Measurements from ENCODE around the gene NUSAP1. TPM values are rescaled to one million over a fixed set of nuclear protein-coding genes. Genes with fewer than 3 reads are reported as not detected.

The NUSAP1 gene
- polyA plus RNA-seq (2011; rRNA removed) = 79.7 and 103 TPM in 2 replicates
- 75.1 and 84.3 TPM in 2 replicates for polyA plus RNA-seq (2012; cell fraction: cytosol; rRNA removed)
- polyA plus RNA-seq (2012; cell fraction: nucleus; rRNA removed) = 99.1 and 116 TPM in 2 replicates
- 105 to 118 TPM (median 110 TPM) in 3 replicates for polyA plus RNA-seq (2017; fragmentation: RNase III; extraction: RNeasy Plus Mini Kit Qiagen cat#74134 plus additional on column Dnase treatment)
- 83.5 and 103 TPM in 2 replicates for polyA minus RNA-seq (2011; rRNA and poly(A)+ RNA removed)

GRCh38 chr15:41332194-41333025 is at the start of gene NUSAP1, which contains the start of gene OIP5:
NUSAP1 (plus strand) TSS chr15:41332881; CDS start chr15:41332958, 77 bp downstream.
OIP5 (minus strand) TSS chr15:41332591; CDS start chr15:41332561, 30 bp downstream.
- Histone ChIP-seq H3K9me3 (no peaks in the 10 kb centered on the region), H3K4me1 (peaks cover 14% of the 10 kb centered on the region), H3K27ac (peak within 1 kb of the TSS; percentile 88 to 93), H3K4me3 (peak within 1 kb of the TSS; percentile 90), H3K4me2 (peak within 1 kb of the TSS; percentile 89)
- POLR2A ChIA-PET = interaction anchor here (0.6 to 1.4 kb wide), 7 partner anchors 9 to 101 kb away, joined by 3 to 4 read pairs (median 3); no protein-coding TSS in a partner anchor
- ATAC-seq (peak; percentile 96 to 97), FAIRE-seq (no peak), DNase-seq (ENCODE audit: low read depth in 1 of 2, low spot score in 1 of 2) (peak; percentile 96 to 99)
- CTCF ChIA-PET = interaction anchor here (0.8 to 1.5 kb wide), 14 partner anchors 10 to 391 kb away, joined by 3 to 5 read pairs (median 4); partner anchors contain the start of genes CHP1 and EXD1
- WGBS (ENCODE audit: missing lambda C conversion rate) = 2% methylated on average over 48 of the region's 64 CpGs
- TF ChIP-seq TP53 (CRISPR knock-in tag; IDR thresholded peaks at IDR 0.05) = no peak
- TF ChIP-seq MAFK (IDR thresholded peaks at IDR 0.05; ENCODE audit: partially characterized antibody) = peak; percentile 51
- peak; percentile 80; the same call in 1 of the 2 replicates for TF ChIP-seq HDAC2 (IDR thresholded peaks at IDR 0.05)
- TF ChIP-seq PBX3 (IDR thresholded peaks at IDR 0.05) = no peak
- peak in 1 of 2 experiments; percentile 59; a peak in 3 of 5 replicates for TF ChIP-seq RAD21 (conservative IDR thresholded peaks at IDR 0.05 in 1 of 2, IDR thresholded peaks at IDR 0.05 in 1 of 2)
- no peak for TF ChIP-seq RCOR1 (IDR thresholded peaks at IDR 0.05; ENCODE audit: low read depth, low read length)
- no peak for TF ChIP-seq EHF (CRISPR knock-in tag; IDR thresholded peaks at IDR 0.05)
- TF ChIP-seq KDM1A (IDR thresholded peaks at IDR 0.05; ENCODE audit: low read depth) = no peak
- TF ChIP-seq, protein P1, sequence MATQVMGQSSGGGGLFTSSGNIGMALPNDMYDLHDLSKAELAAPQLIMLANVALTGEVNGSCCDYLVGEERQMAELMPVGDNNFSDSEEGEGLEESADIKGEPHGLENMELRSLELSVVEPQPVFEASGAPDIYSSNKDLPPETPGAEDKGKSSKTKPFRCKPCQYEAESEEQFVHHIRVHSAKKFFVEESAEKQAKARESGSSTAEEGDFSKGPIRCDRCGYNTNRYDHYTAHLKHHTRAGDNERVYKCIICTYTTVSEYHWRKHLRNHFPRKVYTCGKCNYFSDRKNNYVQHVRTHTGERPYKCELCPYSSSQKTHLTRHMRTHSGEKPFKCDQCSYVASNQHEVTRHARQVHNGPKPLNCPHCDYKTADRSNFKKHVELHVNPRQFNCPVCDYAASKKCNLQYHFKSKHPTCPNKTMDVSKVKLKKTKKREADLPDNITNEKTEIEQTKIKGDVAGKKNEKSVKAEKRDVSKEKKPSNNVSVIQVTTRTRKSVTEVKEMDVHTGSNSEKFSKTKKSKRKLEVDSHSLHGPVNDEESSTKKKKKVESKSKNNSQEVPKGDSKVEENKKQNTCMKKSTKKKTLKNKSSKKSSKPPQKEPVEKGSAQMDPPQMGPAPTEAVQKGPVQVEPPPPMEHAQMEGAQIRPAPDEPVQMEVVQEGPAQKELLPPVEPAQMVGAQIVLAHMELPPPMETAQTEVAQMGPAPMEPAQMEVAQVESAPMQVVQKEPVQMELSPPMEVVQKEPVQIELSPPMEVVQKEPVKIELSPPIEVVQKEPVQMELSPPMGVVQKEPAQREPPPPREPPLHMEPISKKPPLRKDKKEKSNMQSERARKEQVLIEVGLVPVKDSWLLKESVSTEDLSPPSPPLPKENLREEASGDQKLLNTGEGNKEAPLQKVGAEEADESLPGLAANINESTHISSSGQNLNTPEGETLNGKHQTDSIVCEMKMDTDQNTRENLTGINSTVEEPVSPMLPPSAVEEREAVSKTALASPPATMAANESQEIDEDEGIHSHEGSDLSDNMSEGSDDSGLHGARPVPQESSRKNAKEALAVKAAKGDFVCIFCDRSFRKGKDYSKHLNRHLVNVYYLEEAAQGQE (IDR thresholded peaks at IDR 0.05) = no peak
- peak; percentile 49; the same call in 1 of the 3 replicates for TF ChIP-seq CTCF (IDR thresholded peaks at IDR 0.05)
- TF ChIP-seq KDM5A (IDR thresholded peaks at IDR 0.05) = peak; percentile 89
- TF ChIP-seq PHF8 (IDR thresholded peaks at IDR 0.05; ENCODE audit: borderline replicate concordance, low read depth) = peak; percentile 38; the same call in 1 of the 2 replicates
- TF ChIP-seq JUN (IDR thresholded peaks at IDR 0.05) = peak in 1 of 2 experiments; percentile 45; a peak in 1 of 5 replicates
- TF ChIP-seq CHD2 (IDR thresholded peaks at IDR 0.05; ENCODE audit: low read length, partially characterized antibody) = no peak
- TF ChIP-seq HOXB5 (CRISPR knock-in tag; IDR thresholded peaks at IDR 0.05) = no peak
- TF ChIP-seq, protein P2, sequence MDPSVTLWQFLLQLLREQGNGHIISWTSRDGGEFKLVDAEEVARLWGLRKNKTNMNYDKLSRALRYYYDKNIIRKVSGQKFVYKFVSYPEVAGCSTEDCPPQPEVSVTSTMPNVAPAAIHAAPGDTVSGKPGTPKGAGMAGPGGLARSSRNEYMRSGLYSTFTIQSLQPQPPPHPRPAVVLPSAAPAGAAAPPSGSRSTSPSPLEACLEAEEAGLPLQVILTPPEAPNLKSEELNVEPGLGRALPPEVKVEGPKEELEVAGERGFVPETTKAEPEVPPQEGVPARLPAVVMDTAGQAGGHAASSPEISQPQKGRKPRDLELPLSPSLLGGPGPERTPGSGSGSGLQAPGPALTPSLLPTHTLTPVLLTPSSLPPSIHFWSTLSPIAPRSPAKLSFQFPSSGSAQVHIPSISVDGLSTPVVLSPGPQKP (IDR thresholded peaks at IDR 0.05; ENCODE audit: low read depth, low read length) = no peak
- no peak for TF ChIP-seq CBX8 (IDR thresholded peaks at IDR 0.05)
- TF ChIP-seq, protein P3, sequence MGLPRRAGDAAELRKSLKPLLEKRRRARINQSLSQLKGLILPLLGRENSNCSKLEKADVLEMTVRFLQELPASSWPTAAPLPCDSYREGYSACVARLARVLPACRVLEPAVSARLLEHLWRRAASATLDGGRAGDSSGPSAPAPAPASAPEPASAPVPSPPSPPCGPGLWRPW (IDR thresholded peaks at IDR 0.05) = no peak
- TF ChIP-seq GATA3 (IDR thresholded peaks at IDR 0.05; ENCODE audit: borderline replicate concordance) = no peak
- TF ChIP-seq CBX2 (IDR thresholded peaks at IDR 0.05; ENCODE audit: borderline replicate concordance, low read depth) = no peak
- no peak for TF ChIP-seq HEYL (CRISPR knock-in tag; IDR thresholded peaks at IDR 0.05)
- TF ChIP-seq, protein P4, sequence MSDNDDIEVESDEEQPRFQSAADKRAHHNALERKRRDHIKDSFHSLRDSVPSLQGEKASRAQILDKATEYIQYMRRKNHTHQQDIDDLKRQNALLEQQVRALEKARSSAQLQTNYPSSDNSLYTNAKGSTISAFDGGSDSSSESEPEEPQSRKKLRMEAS (IDR thresholded peaks at IDR 0.05) = peak; percentile 51
- TF ChIP-seq, protein P5, sequence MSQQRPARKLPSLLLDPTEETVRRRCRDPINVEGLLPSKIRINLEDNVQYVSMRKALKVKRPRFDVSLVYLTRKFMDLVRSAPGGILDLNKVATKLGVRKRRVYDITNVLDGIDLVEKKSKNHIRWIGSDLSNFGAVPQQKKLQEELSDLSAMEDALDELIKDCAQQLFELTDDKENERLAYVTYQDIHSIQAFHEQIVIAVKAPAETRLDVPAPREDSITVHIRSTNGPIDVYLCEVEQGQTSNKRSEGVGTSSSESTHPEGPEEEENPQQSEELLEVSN (IDR thresholded peaks at IDR 0.05; ENCODE audit: borderline replicate concordance, low read depth) = no peak; the same call in 1 of the 2 replicates
- TF ChIP-seq HOXB13 (CRISPR knock-in tag; IDR thresholded peaks at IDR 0.05; ENCODE audit: low read depth) = no peak
- no peak for TF ChIP-seq ZSCAN20 (CRISPR knock-in tag; IDR thresholded peaks at IDR 0.05)
- TF ChIP-seq NR3C1 (IDR thresholded peaks at IDR 0.05) = no peak
- TF ChIP-seq CHD4 (IDR thresholded peaks at IDR 0.05; ENCODE audit: borderline replicate concordance) = no peak
- peak in 1 of 2 experiments; percentile 77; a peak in 2 of 4 replicates for TF ChIP-seq CEBPB (IDR thresholded peaks at IDR 0.05)
- no peak for TF ChIP-seq NPAS2 (CRISPR knock-in tag; IDR thresholded peaks at IDR 0.05; ENCODE audit: borderline replicate concordance)
- TF ChIP-seq POLR2A (IDR thresholded peaks at IDR 0.05; ENCODE audit: low read length) = peak; percentile 79
- TF ChIP-seq EHMT2 (IDR thresholded peaks at IDR 0.05; ENCODE audit: low read depth) = no peak
